ENCODE results near the gene GYS1. TPM values are rescaled to one million over a fixed set of nuclear protein-coding genes. Genes with fewer than 3 reads are reported as not detected.

Gene GYS1
- total and polyA plus RNA-seq, 4 donors: 2.6 to 8.7 (median 6.3) TPM

DNA sequence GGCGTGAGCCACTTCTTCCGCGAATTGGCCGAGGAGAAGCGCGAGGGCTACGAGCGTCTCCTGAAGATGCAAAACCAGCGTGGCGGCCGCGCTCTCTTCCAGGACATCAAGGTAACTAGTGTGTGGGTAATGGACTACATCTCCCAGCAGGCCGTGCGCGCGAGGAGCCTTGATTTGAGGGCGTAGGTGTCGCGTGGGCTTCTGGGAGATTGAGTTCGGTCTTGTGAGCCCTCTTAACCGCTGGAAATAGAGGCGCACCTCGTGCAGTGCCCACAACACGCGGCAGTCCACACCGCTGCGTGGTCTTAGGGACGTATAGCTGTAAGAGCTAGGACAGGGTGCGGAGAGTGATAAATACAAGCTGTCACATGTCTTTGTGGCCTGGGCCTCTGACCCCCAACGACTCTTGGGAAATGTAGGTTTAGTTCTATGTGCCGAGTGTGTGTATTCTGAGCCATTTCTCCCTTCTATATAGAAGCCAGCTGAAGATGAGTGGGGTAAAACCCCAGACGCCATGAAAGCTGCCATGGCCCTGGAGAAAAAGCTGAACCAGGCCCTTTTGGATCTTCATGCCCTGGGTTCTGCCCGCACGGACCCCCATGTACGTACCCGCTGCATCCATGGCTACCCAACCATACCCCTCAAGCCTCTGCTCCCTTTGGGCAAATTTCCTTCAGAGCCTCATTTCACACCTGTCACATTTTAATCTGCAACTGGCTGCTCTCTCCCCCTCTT, 27.1 kb downstream of the GYS1 start:
- Histone ChIP-seq H3K36me3 (ENCODE audit: control insufficient read depth in 4 of 4, insufficient read depth in 3 of 4, low read depth in 1 of 4, low read length in 3 of 4) (peaks cover 3 to 8% (median 4%) of the 10 kb centered on the region in 4 donors), H3K4me1 (ENCODE audit: control insufficient read depth in 4 of 4, insufficient read depth in 4 of 4, low read length in 3 of 4) (peaks cover 2 to 36% (median 23%) of the 10 kb centered on the region in 4 donors)
- WGBS: 3% methylated on average over 36 of the region's 36 CpGs

DNA sequence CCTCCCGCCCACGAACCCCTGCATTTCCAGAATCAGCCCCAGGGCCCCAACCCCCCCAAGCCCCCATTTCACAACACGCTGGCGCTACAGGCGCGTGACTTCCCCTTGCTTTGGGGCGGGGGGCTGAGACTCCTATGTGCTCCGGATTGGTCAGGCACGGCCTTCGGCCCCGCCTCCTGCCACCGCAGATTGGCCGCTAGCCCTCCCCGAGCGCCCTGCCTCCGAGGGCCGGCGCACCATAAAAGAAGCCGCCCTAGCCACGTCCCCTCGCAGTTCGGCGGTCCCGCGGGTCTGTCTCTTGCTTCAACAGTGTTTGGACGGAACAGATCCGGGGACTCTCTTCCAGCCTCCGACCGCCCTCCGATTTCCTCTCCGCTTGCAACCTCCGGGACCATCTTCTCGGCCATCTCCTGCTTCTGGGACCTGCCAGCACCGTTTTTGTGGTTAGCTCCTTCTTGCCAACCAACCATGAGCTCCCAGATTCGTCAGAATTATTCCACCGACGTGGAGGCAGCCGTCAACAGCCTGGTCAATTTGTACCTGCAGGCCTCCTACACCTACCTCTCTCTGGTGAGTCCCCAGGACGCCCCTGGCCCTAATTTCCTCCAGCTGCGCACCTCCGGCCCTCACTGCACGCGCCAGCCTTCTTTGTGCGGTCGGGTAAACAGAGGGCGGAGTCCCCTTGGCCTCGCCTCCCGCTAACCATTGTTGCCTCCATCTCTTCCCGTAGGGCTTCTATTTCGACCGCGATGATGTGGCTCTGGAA, 27.9 kb downstream of the GYS1 start, which contains the start of gene FTL:
FTL (plus strand) TSS at position 270 of the 766 bp plus-strand sequence; CDS start at position 469, 199 bp downstream.
- Histone ChIP-seq H3K4me3 (ENCODE audit: low read depth in 1 of 3, low read length in 3 of 3) (peak within 1 kb of the TSS; percentile 64 to 93 (median 66)), H3K4me1 (ENCODE audit: control insufficient read depth in 4 of 4, insufficient read depth in 4 of 4, low read length in 3 of 4) (peaks cover 7 to 36% (median 25%) of the 10 kb centered on the region in 4 donors), H3K27me3 (ENCODE audit: control insufficient read depth in 4 of 4, insufficient read depth in 4 of 4, low read length in 3 of 4) (no peaks in the 10 kb centered on the region), H3K9me3 (ENCODE audit: control insufficient read depth in 4 of 4, low read length in 3 of 4) (no peaks in the 10 kb centered on the region), H3K9ac (ENCODE audit: low read depth in 1 of 2, low read length in 2 of 2) (peak within 1 kb of the TSS; percentile 92), H3K36me3 (ENCODE audit: control insufficient read depth in 4 of 4, insufficient read depth in 3 of 4, low read depth in 1 of 4, low read length in 3 of 4) (peaks cover 2 to 5% (median 4%) of the 10 kb centered on the region in 4 donors), H3K27ac (ENCODE audit: low read depth in 1 of 2, low read length in 2 of 2) (peak within 1 kb of the TSS; percentile 91 to 96)
- DNase-seq (ENCODE audit: low spot score): peak; percentile 98
- WGBS: under 1% methylated on average over 52 of the region's 52 CpGs
- TF ChIP-seq RXRA (IDR thresholded peaks at IDR 0.05) (no peak), EGR1 (IDR thresholded peaks at IDR 0.05; ENCODE audit: low read depth in 2 of 2) (no peak), HNF4A (conservative IDR thresholded peaks at IDR 0.05) (no peak), HNF4G (IDR thresholded peaks at IDR 0.05) (no peak), YY1 (IDR thresholded peaks at IDR 0.05) (peak; percentile 78), SP1 (IDR thresholded peaks at IDR 0.05) (peak; percentile 79), FOXA1 (IDR thresholded peaks at IDR 0.05) (no peak), TAF1 (conservative IDR thresholded peaks at IDR 0.05) (peak; percentile 99), JUND (IDR thresholded peaks at IDR 0.05) (peak in 1 of 2 donors; percentile 8), RAD21 (IDR thresholded peaks at IDR 0.05) (peak; percentile 28 to 53)
- TF ChIP-seq, protein P1, sequence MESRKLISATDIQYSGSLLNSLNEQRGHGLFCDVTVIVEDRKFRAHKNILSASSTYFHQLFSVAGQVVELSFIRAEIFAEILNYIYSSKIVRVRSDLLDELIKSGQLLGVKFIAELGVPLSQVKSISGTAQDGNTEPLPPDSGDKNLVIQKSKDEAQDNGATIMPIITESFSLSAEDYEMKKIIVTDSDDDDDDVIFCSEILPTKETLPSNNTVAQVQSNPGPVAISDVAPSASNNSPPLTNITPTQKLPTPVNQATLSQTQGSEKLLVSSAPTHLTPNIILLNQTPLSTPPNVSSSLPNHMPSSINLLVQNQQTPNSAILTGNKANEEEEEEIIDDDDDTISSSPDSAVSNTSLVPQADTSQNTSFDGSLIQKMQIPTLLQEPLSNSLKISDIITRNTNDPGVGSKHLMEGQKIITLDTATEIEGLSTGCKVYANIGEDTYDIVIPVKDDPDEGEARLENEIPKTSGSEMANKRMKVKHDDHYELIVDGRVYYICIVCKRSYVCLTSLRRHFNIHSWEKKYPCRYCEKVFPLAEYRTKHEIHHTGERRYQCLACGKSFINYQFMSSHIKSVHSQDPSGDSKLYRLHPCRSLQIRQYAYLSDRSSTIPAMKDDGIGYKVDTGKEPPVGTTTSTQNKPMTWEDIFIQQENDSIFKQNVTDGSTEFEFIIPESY (IDR thresholded peaks at IDR 0.05): no peak
- TF ChIP-seq, protein P2, sequence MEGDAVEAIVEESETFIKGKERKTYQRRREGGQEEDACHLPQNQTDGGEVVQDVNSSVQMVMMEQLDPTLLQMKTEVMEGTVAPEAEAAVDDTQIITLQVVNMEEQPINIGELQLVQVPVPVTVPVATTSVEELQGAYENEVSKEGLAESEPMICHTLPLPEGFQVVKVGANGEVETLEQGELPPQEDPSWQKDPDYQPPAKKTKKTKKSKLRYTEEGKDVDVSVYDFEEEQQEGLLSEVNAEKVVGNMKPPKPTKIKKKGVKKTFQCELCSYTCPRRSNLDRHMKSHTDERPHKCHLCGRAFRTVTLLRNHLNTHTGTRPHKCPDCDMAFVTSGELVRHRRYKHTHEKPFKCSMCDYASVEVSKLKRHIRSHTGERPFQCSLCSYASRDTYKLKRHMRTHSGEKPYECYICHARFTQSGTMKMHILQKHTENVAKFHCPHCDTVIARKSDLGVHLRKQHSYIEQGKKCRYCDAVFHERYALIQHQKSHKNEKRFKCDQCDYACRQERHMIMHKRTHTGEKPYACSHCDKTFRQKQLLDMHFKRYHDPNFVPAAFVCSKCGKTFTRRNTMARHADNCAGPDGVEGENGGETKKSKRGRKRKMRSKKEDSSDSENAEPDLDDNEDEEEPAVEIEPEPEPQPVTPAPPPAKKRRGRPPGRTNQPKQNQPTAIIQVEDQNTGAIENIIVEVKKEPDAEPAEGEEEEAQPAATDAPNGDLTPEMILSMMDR (IDR thresholded peaks at IDR 0.05; ENCODE audit: low read depth, low read length, missing input control): no peak
- TF ChIP-seq, protein P3, sequence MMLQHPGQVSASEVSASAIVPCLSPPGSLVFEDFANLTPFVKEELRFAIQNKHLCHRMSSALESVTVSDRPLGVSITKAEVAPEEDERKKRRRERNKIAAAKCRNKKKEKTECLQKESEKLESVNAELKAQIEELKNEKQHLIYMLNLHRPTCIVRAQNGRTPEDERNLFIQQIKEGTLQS (IDR thresholded peaks at IDR 0.05): no peak

More for the DNA sequence above, 27.1 kb downstream of the GYS1 start:
- TF ChIP-seq JUND (IDR thresholded peaks at IDR 0.05) (no peak), FOXA2 (IDR thresholded peaks at IDR 0.05) (no peak), RAD21 (IDR thresholded peaks at IDR 0.05) (no peak), EGR1 (IDR thresholded peaks at IDR 0.05; ENCODE audit: low read depth in 2 of 2) (no peak), RXRA (IDR thresholded peaks at IDR 0.05) (peak in 1 of 2 donors; percentile 14), NR2F2 (IDR thresholded peaks at IDR 0.05) (no peak)
- TF ChIP-seq, protein P2 (IDR thresholded peaks at IDR 0.05; ENCODE audit: low read depth, low read length, missing input control): no peak
- TF ChIP-seq, protein P1 (IDR thresholded peaks at IDR 0.05): no peak
- H3K9me3 ChIP-seq (ENCODE audit: control insufficient read depth in 4 of 4, low read length in 3 of 4): no peaks in the 10 kb centered on the region
- H3K9ac ChIP-seq (ENCODE audit: low read depth in 1 of 2, low read length in 2 of 2): peak overlapping the region; percentile 61 to 92
- peak overlapping the region; percentile 63 to 93 (median 66) for H3K4me3 ChIP-seq (ENCODE audit: low read depth in 1 of 3, low read length in 3 of 3)
- peak; percentile 90 for DNase-seq (ENCODE audit: low spot score)
- peak overlapping the region; percentile 84 to 91 for H3K27ac ChIP-seq (ENCODE audit: low read depth in 1 of 2, low read length in 2 of 2)
- no peaks in the 10 kb centered on the region for H3K27me3 ChIP-seq (ENCODE audit: control insufficient read depth in 4 of 4, insufficient read depth in 4 of 4, low read length in 3 of 4)

Data from liver (tissue), 9 donors.